Measurements from ENCODE around the gene BOD1L2. TPM values are rescaled to one million over a fixed set of nuclear protein-coding genes. Genes with fewer than 3 reads are reported as not detected.

The BOD1L2 gene
- total and polyA plus RNA-seq, 2 donors (not counting 3 experiments of a cell fraction or from before 2014, with no cell fraction given) = not detected

DNA sequence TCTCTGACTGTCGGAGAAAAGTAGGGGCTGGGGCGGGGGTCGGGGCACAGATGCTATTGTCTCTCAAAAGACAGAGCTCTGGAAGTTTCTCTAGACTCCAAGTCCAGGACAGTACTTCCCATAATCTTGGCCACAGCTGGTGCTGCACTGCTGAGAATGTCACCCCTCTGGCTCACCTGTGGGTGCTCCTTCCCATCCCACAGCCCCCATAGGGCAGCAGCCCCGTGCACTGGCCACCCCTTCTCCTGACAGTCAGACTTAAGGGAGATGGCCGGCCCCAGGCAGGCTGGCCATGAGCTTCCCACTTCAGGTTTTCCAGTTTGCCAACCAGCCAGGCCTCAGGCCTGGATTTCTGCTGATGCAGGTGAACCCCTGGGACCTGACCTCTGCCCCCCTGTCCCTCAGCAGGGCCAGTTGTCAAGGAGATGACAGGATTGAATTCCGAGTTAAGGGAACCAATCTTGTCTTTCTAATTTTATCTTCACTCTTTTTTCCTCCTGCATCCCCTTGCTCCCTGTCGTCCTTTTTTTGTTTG lies 30.2 kb upstream of the BOD1L2 start:
- no peaks in the 10 kb centered on the region for H3K9me3 ChIP-seq (replicated peaks; ENCODE audit: control insufficient read depth, insufficient read depth, low read length)
- no peaks in the 10 kb centered on the region for H3K9me1 ChIP-seq (replicated peaks; ENCODE audit: control insufficient read depth, extremely low read depth, insufficient read depth, low read length)
- DNase-seq (ENCODE audit: low read depth, low spot score) = no peak
- no peaks in the 10 kb centered on the region for H3K36me3 ChIP-seq (ENCODE audit: control insufficient read depth in 2 of 2, extremely low read depth in 1 of 2, insufficient read depth in 2 of 2, low read length in 2 of 2)
- H3K4me3 ChIP-seq (replicated peaks in 1 of 3; ENCODE audit: insufficient read depth in 1 of 3, low read depth in 1 of 3, low read length in 3 of 3) = no peak overlapping the region
- BruUV-seq (replicated peaks) = no TSS peak
- no peak overlapping the region for H3K4me2 ChIP-seq (ENCODE audit: insufficient read depth, low read length)
- no peaks in the 10 kb centered on the region for H3K79me2 ChIP-seq (ENCODE audit: control insufficient read depth, insufficient read depth, low read length)
- no peaks in the 10 kb centered on the region for H4K20me1 ChIP-seq (replicated peaks; ENCODE audit: control insufficient read depth, extremely low read depth, insufficient read depth, low read length)
- no peak overlapping the region for H3K27ac ChIP-seq (ENCODE audit: insufficient read depth, low read depth, low read length)
- POLR2A ChIA-PET = no interaction called here
- H2AFZ ChIP-seq (ENCODE audit: low read depth, low read length) = no peak overlapping the region
- TF ChIP-seq, protein P1, sequence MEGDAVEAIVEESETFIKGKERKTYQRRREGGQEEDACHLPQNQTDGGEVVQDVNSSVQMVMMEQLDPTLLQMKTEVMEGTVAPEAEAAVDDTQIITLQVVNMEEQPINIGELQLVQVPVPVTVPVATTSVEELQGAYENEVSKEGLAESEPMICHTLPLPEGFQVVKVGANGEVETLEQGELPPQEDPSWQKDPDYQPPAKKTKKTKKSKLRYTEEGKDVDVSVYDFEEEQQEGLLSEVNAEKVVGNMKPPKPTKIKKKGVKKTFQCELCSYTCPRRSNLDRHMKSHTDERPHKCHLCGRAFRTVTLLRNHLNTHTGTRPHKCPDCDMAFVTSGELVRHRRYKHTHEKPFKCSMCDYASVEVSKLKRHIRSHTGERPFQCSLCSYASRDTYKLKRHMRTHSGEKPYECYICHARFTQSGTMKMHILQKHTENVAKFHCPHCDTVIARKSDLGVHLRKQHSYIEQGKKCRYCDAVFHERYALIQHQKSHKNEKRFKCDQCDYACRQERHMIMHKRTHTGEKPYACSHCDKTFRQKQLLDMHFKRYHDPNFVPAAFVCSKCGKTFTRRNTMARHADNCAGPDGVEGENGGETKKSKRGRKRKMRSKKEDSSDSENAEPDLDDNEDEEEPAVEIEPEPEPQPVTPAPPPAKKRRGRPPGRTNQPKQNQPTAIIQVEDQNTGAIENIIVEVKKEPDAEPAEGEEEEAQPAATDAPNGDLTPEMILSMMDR (IDR thresholded peaks at IDR 0.05; ENCODE audit: extremely low read depth in 1 of 2, insufficient read depth in 1 of 2, low read depth in 1 of 2, low read length in 2 of 2) = no peak
- no peak for TF ChIP-seq POLR2A (IDR thresholded peaks at IDR 0.05; ENCODE audit: low read depth, low read length)
- no peak overlapping the region for H3K9ac ChIP-seq (replicated peaks; ENCODE audit: extremely low read depth, insufficient read depth, low read length)
- H3K27me3 ChIP-seq (ENCODE audit: control insufficient read depth in 2 of 2, insufficient read depth in 2 of 2, low read length in 2 of 2) = peaks cover 3 to 4% of the 10 kb centered on the region in 2 experiments
- dilution Hi-C loops (cut with MboI; ENCODE audit: extremely low pct_ligation_motif_present, low sequenced_read_pairs) = no loop called here
- intact Hi-C loops (cut with micrococcal nuclease) = no loop called here
- no peaks in the 10 kb centered on the region for H3K4me1 ChIP-seq (ENCODE audit: control insufficient read depth, extremely low read depth, insufficient read depth, low read length)
- FAIRE-seq = no peak
- CTCF ChIA-PET = no interaction called here

DNA sequence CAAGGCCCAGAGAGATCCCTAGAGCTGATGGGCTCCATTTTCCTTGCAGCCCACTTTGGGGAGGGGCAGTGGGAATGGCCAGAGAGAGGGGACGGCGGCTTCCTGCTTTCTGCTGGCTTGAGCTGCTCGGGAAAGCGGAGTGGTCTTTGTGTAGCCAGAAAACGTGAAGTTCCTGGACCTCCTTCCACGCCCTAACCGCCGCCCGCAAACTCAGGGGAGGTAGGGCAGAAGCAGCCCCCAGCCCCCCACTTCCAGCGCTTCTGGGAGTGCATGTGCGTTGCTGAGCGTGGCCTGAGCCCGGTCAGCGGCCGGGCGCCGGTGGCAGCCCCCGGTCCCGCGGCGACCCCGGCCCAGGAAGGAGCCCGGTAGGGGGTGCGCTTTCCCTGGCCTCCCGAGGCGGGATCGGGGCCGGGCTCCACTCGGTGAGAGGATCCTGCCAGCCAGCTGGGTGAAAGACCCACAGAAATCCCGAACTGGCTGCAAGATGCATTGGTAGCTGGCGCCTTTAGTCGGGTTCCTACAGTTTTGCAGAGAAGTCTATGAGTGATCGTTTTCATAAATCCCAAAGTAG lies 25.3 kb upstream of the BOD1L2 start:
- Histone ChIP-seq H3K36me3 (ENCODE audit: control insufficient read depth in 2 of 2, extremely low read depth in 1 of 2, insufficient read depth in 2 of 2, low read length in 2 of 2) (no peaks in the 10 kb centered on the region), H2AFZ (ENCODE audit: low read depth, low read length) (no peak overlapping the region), H3K4me3 (replicated peaks in 1 of 3; ENCODE audit: insufficient read depth in 1 of 3, low read depth in 1 of 3, low read length in 3 of 3) (no peak overlapping the region), H3K9me3 (replicated peaks; ENCODE audit: control insufficient read depth, insufficient read depth, low read length) (no peaks in the 10 kb centered on the region), H3K27ac (ENCODE audit: insufficient read depth, low read depth, low read length) (no peak overlapping the region), H3K9me1 (replicated peaks; ENCODE audit: control insufficient read depth, extremely low read depth, insufficient read depth, low read length) (no peaks in the 10 kb centered on the region), H3K27me3 (ENCODE audit: control insufficient read depth in 2 of 2, insufficient read depth in 2 of 2, low read length in 2 of 2) (peaks cover 12 to 13% of the 10 kb centered on the region in 2 experiments), H3K4me2 (ENCODE audit: insufficient read depth, low read length) (no peak overlapping the region), H3K79me2 (ENCODE audit: control insufficient read depth, insufficient read depth, low read length) (no peaks in the 10 kb centered on the region), H3K4me1 (ENCODE audit: control insufficient read depth, extremely low read depth, insufficient read depth, low read length) (no peaks in the 10 kb centered on the region), H4K20me1 (replicated peaks; ENCODE audit: control insufficient read depth, extremely low read depth, insufficient read depth, low read length) (no peaks in the 10 kb centered on the region), H3K9ac (replicated peaks; ENCODE audit: extremely low read depth, insufficient read depth, low read length) (no peak overlapping the region)
- TF ChIP-seq POLR2AphosphoS5 (IDR thresholded peaks at IDR 0.05; ENCODE audit: insufficient read depth, low read depth, low read length) = no peak
- no peak for TF ChIP-seq POLR2A (IDR thresholded peaks at IDR 0.05; ENCODE audit: low read depth, low read length)
- TF ChIP-seq JUN (IDR thresholded peaks at IDR 0.05; ENCODE audit: borderline replicate concordance, insufficient read depth, insufficient read length, low read depth) = no peak
- FAIRE-seq (no peak), DNase-seq (ENCODE audit: low read depth, low spot score) (no peak)
- CTCF ChIA-PET = no interaction called here
- dilution Hi-C loops (cut with MboI; ENCODE audit: extremely low pct_ligation_motif_present, low sequenced_read_pairs) (no loop called here), intact Hi-C loops (cut with micrococcal nuclease) (no loop called here)
- POLR2A ChIA-PET = no interaction called here
- no TSS peak for BruUV-seq (replicated peaks)
